NCI-H1105 treated with DMSO at 0.1 percent for 48 hours (cell line): Measurements from ENCODE around the gene AKR1C1.
"Not testable (repeated sequence)": the region's sequence is repeated elsewhere in the genome, so short reads cannot be mapped to it uniquely, and the experiment has no call there.

Experiments used
- DNase-seq: peaks from one replicate; lab custom pipeline; 2025; lab: John Stamatoyannopoulos, UW

The AKR1C1 gene

GRCh38 chr10:4947635-4948596 lies 15.3 kb upstream of the AKR1C1 start:
- no peak for DNase-seq

DNA sequence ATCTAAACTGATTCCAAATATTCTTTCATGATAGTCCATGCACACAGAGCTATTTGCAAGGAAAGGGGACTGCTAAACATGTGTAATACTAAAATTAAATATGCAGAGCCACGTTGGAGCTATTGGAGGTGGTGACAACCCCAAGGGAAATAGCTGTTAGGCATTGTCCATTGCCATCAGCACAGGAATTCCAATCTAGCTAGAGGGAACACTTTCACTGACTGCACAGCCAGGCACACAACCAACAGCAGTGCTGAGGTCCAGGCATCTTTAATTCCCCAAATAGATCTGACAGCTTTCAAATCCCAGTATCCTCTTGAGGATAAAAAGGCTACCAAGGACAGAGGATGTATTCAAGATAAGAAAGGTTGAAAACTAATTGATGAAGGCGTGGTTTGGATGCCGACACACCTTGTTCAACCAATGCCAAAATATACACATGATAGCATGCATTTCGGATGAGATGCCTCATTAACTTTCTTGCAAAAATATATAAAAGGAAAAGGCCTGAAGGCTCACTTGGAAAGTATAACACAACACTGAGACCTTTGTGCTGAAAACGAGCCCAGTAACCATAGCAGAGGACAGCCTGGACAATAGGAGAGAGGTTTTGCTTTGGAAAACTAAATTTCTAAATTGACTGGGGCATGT lies 11.6 kb upstream of the AKR1C1 start:
- DNase-seq = not testable (repeated sequence)

- no peak for DNase-seq
These were observed 9.8 kb upstream of the AKR1C1 start for GRCh38 chr10:4953405-4953804.

DNA sequence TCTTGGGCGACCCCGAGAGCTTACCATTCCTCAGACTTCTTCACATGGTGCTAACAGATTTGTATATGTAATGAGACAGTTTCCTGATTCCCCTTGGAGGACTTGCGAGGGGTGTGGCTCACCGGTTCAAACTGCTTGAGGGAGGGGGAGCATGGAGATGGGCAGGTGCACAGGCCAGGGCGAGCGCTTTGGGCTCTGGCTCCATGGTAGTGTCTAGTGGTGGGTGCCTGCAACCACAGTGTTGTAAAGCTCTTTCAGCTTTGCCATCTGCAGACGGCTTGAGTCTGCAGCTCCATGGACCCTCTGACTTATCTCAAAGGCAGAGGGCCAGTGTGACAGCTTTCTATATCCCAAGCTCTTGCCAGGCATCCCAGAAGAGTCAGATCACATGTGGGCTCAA lies 7.1 kb upstream of the AKR1C1 start:
- DNase-seq = not testable (repeated sequence)

DNA sequence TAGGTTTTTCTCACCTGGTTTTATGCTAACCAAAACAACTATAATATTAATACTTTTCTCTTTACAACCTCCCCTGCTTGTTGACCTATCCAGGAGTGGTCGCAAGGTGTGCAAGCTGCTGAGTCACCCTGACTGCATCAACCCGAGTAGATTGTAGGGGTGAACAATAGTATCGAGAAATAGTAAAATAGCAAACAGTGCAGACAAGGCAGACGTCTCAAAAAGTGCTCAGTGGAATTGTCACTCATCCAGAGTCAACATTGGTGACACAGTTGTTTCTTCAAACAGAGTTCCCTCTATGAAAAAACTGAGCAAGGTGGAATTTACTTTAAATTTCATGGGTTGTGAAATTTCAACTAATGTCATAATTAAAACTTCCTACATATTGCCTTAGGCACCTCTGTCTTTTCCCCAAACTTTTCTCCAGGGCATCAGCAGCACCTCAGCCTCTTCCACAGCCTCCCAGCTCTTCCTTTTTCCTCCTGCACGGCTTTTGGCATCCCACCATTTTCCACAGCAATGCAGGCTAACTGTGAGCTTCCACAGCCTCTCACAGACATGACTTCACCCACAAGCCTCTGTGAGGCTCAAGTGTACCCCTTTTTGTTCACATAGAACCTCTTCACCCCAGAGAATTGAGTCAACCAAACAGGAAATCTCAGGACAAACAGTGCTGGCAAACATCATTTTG lies 6.1 kb upstream of the AKR1C1 start:
- DNase-seq = not testable (repeated sequence)

DNA sequence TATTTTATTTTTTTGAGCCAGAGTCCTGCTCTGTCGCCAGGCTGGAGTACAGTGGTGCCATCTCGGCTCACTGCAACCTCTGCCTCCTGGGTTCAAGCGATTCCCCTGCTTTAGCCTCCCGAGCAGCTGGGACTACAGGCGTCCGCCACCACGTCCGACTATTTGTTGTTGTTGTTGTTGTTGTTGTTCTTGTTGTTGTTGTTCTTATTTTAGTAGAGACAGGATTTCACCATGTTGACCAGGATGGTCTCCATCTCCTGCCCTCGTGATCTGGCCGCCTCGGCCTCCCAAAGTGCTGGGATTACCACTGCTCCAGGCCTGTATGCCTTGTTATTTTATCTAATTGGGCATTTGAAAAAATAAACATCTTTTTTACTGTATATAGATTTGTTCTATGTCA lies 1.7 kb upstream of the AKR1C1 start:
- DNase-seq = not testable (repeated sequence)

- DNase-seq = not testable (repeated sequence)
These were observed 907 bp upstream of the AKR1C1 start for GRCh38 chr10:4962308-4962707.

DNA sequence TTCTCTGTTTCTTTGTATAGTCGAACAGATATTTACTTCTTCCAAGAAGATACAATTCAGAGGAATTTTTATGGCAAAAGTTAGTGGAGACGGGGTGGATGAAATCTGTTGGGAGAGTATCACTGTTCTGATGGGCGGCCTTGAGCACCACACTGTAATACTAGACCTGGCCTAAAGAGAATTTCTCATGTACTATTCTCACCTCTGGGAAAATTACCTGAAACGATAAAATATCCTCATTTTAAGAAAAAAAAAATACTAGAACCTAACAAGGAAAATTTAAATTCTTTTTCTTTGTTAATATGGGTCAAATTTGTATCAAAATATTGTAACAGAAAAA lies 570 bp downstream of the AKR1C1 start:
- DNase-seq = not testable (repeated sequence)

GRCh38 chr10:4965763-4966162 lies 2.5 kb downstream of the AKR1C1 start:
- not testable (repeated sequence) for DNase-seq

GRCh38 chr10:4967189-4967588 lies 4.0 kb downstream of the AKR1C1 start:
- not testable (repeated sequence) for DNase-seq

- DNase-seq = not testable (repeated sequence)
These were observed 6.1 kb downstream of the AKR1C1 start for GRCh38 chr10:4969289-4969688.

DNA sequence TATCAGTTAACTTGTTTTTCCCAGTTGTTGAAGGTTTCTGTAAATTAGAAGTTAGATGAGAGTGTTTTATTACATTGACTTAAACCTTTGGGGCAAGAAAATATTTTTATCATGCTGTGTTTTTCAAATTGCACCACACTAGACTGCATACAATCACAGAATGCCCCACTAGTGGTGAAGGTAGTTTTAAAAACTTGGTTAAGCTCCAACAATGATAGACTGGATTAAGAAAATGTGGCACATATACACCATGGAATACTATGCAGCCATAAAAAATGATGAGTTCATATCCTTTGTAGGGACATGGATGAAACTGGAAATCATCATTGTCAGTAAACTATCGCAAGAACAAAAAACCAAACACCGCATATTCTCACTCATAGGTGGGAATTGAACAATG lies 7.1 kb downstream of the AKR1C1 start:
- not testable (repeated sequence) for DNase-seq

DNA sequence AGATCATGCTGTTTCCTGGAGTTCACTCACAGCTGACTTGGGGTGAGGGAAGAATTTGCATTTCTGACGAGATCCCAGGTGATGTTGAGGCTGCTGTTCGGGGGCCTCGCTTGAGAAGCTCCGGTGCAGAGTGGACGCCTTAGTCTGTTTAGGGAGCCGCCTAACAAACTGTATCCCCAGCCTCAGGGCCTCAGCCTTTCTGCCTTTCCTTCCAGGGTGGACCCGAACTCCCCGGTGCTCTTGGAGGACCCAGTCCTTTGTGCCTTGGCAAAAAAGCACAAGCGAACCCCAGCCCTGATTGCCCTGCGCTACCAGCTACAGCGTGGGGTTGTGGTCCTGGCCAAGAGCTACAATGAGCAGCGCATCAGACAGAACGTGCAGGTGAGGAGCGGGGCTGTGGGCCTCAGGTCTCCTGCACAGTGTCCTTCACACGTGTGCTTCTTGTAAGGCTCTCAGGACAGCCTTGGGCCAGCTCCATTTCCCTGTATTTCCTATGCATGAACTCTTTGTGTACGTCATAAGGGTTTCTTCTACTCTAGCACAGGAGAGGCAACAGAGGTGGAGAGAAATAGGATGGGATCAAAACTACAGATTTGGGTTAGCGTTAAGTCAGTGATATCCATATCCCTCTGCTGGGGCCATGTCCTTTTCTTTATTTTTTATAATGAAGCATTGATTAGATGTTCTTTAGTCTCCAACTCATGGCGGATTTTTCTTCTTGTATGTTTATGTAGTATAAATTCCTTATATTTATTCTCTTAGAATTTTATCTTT lies 9.3 kb downstream of the AKR1C1 start:
- DNase-seq = not testable (repeated sequence)

GRCh38 chr10:4973294-4973693 lies 10.1 kb downstream of the AKR1C1 start:
- not testable (repeated sequence) for DNase-seq

GRCh38 chr10:4974400-4974799 lies 11.2 kb downstream of the AKR1C1 start:
- DNase-seq = not testable (repeated sequence)

DNA sequence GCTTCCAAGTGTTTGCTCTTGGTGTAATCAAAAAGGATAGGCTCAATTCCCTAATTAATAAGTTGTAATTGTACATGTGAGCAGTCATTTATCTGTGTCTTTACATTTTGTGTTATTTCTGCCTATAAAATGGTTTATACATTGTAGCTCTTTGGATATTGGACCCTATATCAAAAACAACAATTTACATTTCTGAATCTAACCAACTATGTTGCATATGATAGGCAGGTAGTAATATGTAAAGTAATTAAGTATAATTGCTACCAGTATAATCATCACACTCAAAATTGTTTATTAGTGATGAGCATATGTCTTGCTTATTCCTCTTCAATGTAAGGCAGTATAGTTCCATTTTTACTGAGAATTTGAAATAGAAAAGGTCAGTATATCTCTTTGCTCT lies 13.8 kb downstream of the AKR1C1 start:
- DNase-seq = no peak

- DNase-seq = no peak
These were observed 15.7 kb downstream of the AKR1C1 start for GRCh38 chr10:4978870-4979269.

DNA sequence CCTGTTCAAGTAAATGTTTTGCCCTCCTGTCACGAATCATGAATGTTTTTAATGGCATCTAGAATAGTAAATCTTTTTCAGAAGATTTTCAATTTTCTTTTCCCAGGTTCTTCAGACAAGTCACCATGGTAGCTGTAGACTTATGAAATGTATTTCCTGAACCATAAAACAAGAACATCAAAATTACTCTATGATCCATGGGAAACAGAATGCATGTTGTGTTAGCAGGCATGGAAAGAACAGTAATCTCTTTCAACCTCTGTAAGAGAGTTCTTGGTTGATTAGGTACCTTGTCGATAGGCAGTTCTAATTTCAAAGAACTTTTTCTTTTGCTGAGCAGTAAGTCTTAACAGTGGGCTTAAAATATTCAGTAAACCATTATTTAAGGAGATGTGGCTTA lies 17.6 kb downstream of the AKR1C1 start:
- DNase-seq = no peak

DNA sequence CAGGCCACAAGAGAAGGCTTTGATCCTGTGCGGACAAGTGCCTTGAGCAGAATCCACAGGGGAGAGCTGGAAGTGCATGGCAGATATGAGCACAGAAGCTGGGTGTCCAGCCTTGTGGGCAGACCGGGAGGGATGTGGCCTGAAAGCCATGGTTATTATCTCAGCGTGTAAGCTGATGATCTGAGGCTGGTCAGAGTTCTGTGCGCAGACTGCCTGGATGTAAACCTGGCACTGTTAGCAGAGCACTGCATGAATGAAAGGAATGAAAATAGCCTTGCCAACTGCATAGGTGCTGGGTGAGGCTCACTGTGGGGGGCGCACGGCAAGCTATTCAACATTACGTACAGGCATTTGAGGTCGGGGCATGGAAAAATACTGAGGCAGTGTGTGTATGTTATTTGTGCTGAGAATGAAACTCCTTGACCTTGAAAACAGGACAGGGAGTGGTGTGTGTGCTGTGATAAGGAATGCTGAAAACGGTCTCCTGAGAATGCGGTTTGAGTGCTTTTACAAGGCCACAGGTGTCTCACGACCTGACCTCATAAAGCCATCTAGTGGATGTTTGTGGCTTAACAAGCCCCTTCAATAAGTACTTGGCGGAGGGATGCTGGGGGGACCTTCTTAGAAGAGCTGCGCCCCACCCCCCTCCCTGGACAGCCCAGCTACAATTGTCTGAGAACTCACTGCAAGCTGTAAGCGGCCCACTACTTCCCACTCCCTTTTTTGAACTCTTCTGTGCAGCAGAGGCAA lies 18.7 kb downstream of the AKR1C1 start:
- no peak for DNase-seq

- DNase-seq = no peak
These were observed 19.6 kb downstream of the AKR1C1 start for GRCh38 chr10:4982764-4983226.

DNA sequence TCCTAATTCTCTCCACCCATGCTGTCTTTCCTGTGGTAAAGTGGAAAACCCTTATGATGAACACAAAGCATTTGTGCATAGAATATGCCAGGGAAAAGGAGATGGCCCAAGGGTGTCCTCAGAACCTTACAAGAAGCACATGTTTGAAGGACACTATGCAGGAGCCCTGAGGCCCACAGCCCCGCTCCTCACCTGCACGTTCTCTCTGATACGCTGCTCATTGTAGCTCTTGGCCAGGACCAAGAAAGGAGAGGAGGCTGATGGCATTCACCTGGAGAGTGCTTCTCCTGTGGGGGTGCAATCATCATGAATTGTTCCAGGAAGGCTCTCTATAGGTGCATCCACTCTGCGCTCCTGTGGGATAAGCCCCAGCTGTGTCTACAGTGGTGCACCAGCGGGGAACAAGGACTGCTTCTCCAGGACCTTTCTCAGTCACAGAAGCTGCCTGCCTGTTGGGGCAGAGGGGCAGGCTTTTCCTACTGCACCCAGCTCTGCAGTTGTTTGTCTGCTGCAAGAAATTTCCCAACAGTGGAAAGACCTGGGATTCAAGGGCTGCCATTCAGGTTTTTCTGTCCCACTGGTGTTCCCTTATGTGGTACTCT lies 20.5 kb downstream of the AKR1C1 start:
- no peak for DNase-seq
